GM12878 (cell line): ENCODE results near the gene LRRN2. TPM values are rescaled to one million over a fixed set of nuclear protein-coding genes. Genes with fewer than 3 reads are reported as not detected.

Experiments
- CREB1 ChIP-seq: IDR thresholded peaks from 2 replicates; pipeline ENCODE4 v1.6.1; 2012; ENCODE audit warnings: low read depth, mild to moderate bottlenecking, inconsistent platforms
- GATAD2B ChIP-seq: fragments of 450-650 bp; conservative IDR thresholded peaks from 2 replicates; pipeline ENCODE4 v1.6.1; 2017; ENCODE audit warnings: low read depth, mild to moderate bottlenecking, moderate library complexity
- MYB ChIP-seq: fragments of 150-350 bp; IDR thresholded peaks from 2 replicates; pipeline ENCODE4 v1.6.1; 2014; ENCODE audit warnings: mild to moderate bottlenecking, low read depth, low read length, borderline replicate concordance
- MYC ChIP-seq: IDR thresholded peaks from 2 replicates; pipeline ENCODE4 v1.6.1; 2011; ENCODE audit warnings: mild to moderate bottlenecking, low read length, moderate library complexity, inconsistent platforms; ENCODE audit not compliant: insufficient read depth, insufficient replicate concordance, insufficient read length, severe bottlenecking
- SREBF1 ChIP-seq: IDR thresholded peaks from 2 replicates; pipeline ENCODE4 v1.6.1; 2012; ENCODE audit warnings: mild to moderate bottlenecking, low read length
- polyA plus RNA-seq, 11 experiments: library from polyadenylated mRNA; depleted of rRNA in 4 of 11; unstranded in 6 of 11; stranded (reverse) in 5 of 11; fragments of >200 nt; fragmentation: Nextera tagmentation in 4 of 11; fragmentation: Illumina TruSeq in 1 of 11; extraction: Ambion mirVana in 4 of 11; extraction: Trizol in 1 of 11; gene quantifications; 1 replicate in 1 of 11; 2 replicates in 10 of 11; pipeline versions ENCODE4 v1.2.1 to v1.2.3, GENCODE V29; 2011 to 2016; ENCODE audit warnings: inconsistent platforms in 2 of 11, missing spikeins in 2 of 11, low read depth in 1 of 11
- total RNA-seq, 4 experiments: library from RNA; depleted of rRNA in 3 of 4; stranded (reverse); fragments of >200 nt in 3 of 4; fragmentation: Illumina TruSeq in 1 of 4; extraction: Trizol in 1 of 4; gene quantifications; 2 replicates each; pipeline versions ENCODE4 v1.2.1 to v1.2.3, GENCODE V29; 2013 to 2021
- TF ChIP-seq, protein P1 (sequence below): fragments of 150-350 bp; IDR thresholded peaks from 2 replicates; pipeline ENCODE4 v1.6.1; 2016; ENCODE audit warnings: low read depth, low read length
- TF ChIP-seq, protein P2 (sequence below): IDR thresholded peaks from 2 replicates; pipeline ENCODE4 v1.6.1; 2011; ENCODE audit warnings: low read depth, low read length, improper control_type of control experiment, borderline replicate concordance

The LRRN2 gene
- total and polyA plus RNA-seq, 10 of the 15 experiments (the other 5 are each of a cell fraction or from before 2014, with no cell fraction given), result not detected

DNA sequence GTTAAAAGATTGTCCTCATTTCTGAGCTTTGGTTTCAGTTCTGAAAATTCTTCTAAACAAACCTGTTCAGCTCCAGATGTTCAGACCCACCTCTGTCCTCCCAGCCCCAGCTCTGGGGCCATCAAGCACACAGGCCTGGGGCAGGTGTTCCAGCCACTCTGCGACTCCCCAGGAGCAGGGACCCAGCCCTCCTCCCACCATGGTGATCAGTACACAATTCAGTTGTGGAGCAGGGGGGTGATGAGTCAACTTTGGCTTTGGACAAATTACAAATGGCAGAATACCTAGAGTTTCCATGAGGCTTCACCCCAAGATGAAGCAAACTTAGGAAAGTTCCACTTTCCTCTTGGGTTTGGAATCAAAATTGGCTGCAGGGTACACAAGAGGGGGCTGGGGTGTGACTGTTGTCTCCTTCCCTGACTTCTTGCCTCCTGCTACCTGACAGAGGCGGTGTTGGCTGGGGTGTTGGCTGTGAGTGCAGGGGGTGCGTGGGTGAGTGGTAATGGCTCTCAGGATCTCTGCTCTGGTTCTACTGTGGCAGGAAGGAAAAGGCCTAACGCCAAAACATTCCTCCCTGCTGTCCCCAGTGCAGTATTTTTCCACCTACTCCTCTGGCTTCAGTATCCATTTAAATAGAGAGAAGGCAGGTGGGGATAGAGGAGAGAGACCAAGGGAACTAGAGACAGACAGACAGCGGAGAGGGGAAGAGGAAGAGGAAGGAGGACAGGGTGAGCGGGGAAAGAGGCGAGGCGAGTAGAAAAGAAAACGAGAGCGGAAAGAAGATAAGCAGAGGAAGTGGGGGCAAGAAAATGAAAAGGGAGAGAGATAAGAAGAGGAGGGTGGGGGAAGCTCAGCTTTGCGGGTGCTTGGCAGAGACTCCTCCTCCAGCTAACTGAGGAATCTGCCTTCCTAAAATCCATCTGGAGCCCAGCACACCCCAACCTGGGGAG lies 20.6 kb upstream of the LRRN2 start (continued):
- TF ChIP-seq, protein P1, sequence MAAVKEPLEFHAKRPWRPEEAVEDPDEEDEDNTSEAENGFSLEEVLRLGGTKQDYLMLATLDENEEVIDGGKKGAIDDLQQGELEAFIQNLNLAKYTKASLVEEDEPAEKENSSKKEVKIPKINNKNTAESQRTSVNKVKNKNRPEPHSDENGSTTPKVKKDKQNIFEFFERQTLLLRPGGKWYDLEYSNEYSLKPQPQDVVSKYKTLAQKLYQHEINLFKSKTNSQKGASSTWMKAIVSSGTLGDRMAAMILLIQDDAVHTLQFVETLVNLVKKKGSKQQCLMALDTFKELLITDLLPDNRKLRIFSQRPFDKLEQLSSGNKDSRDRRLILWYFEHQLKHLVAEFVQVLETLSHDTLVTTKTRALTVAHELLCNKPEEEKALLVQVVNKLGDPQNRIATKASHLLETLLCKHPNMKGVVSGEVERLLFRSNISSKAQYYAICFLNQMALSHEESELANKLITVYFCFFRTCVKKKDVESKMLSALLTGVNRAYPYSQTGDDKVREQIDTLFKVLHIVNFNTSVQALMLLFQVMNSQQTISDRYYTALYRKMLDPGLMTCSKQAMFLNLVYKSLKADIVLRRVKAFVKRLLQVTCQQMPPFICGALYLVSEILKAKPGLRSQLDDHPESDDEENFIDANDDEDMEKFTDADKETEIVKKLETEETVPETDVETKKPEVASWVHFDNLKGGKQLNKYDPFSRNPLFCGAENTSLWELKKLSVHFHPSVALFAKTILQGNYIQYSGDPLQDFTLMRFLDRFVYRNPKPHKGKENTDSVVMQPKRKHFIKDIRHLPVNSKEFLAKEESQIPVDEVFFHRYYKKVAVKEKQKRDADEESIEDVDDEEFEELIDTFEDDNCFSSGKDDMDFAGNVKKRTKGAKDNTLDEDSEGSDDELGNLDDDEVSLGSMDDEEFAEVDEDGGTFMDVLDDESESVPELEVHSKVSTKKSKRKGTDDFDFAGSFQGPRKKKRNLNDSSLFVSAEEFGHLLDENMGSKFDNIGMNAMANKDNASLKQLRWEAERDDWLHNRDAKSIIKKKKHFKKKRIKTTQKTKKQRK, result no peak
- no peak for TF ChIP-seq CREB1
- TF ChIP-seq, protein P2, sequence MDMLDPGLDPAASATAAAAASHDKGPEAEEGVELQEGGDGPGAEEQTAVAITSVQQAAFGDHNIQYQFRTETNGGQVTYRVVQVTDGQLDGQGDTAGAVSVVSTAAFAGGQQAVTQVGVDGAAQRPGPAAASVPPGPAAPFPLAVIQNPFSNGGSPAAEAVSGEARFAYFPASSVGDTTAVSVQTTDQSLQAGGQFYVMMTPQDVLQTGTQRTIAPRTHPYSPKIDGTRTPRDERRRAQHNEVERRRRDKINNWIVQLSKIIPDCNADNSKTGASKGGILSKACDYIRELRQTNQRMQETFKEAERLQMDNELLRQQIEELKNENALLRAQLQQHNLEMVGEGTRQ, result no peak
- TF ChIP-seq GATAD2B, result no peak
- TF ChIP-seq MYC, result no peak
- TF ChIP-seq SREBF1, result no peak
- TF ChIP-seq MYB, result no peak
